GM12878 (cell line): Measurements from ENCODE around the gene MAGI3. TPM values are rescaled to one million over a fixed set of nuclear protein-coding genes. Genes with fewer than 3 reads are reported as not detected.

Experiments used
- ATAC-seq: fragments of 200-7000 bp; cut with Tn5 transposase; 3 replicates; pipeline ENCODE4 v1.9.1; 2020; ENCODE audit warnings: mild to moderate bottlenecking, moderate library complexity
- BruUV-seq: library from RNA; stranded (reverse); fragments of 400-500 nt; replicated peaks from 2 replicates; lab custom pipeline; 2021; lab: Mats Ljungman, UMichigan
- CTCF ChIA-PET: fragments of 300-600 bp; sonication (Branson Sonifier 250); formaldehyde crosslinking; extraction: SDS; loops from one replicate; lab custom pipeline; 2021; ENCODE audit warnings: inconsistent platforms; lab: Yijun Ruan, JAX
- POLR2A ChIA-PET: fragments of 350-600 bp; formaldehyde crosslinking; extraction: SDS; loops from one replicate; lab custom pipeline; 2021; ENCODE audit warnings: inconsistent platforms; lab: Charles Lee
- RAD21 ChIA-PET: fragments of 300-600 bp; sonication (Branson Sonifier 250); formaldehyde crosslinking; loops from one replicate; lab custom pipeline; 2023; ENCODE audit warnings: antibody characterized with exemption; ENCODE audit not compliant: unreplicated experiment; lab: Charles Lee
- SMC1A ChIA-PET: fragments of 300-600 bp; sonication (Branson Sonifier 250); formaldehyde crosslinking; loops from one replicate; lab custom pipeline; 2023; ENCODE audit not compliant: unreplicated experiment, uncharacterized antibody; lab: Charles Lee
- DNase-seq: peaks from one replicate; pipeline ENCODE4 v3.0.0-alpha.2; 2011; ENCODE audit warnings: low read depth, low spot score
- FAIRE-seq: peaks from 3 replicates; lab custom pipeline; 2011; peaks lifted over from hg19 to GRCh38; lab: Jason Lieb, UNC
- H2AFZ ChIP-seq: 2 replicates; pipeline ENCODE4 v1.6.0; 2011; ENCODE audit warnings: low read depth, low read length, control low read depth; ENCODE audit not compliant: control insufficient read depth
- H3K27ac ChIP-seq: 2 replicates; pipeline ENCODE4 v1.5.1; 2011; ENCODE audit warnings: control low read depth; ENCODE audit not compliant: control insufficient read depth, insufficient read depth
- H3K27me3 ChIP-seq, 2 experiments: replicated peaks in 1 of 2; 2 replicates each; pipeline versions ENCODE4 v1.6.0 to v1.6.1; 2011; ENCODE audit warnings: low read length in 1 of 2; ENCODE audit not compliant: control insufficient read depth in 2 of 2, insufficient read depth in 2 of 2
- H3K36me3 ChIP-seq, 2 experiments: 2 replicates each; pipeline ENCODE4 v1.5.1; 2011; ENCODE audit warnings: low read length in 1 of 2; ENCODE audit not compliant: control insufficient read depth in 2 of 2, insufficient read depth in 2 of 2
- H3K4me1 ChIP-seq: 2 replicates; pipeline ENCODE4 v1.6.1; 2011; ENCODE audit warnings: mild to moderate bottlenecking, low read length, moderate library complexity, mixed read lengths; ENCODE audit not compliant: control insufficient read depth, insufficient read depth
- H3K4me2 ChIP-seq: 2 replicates; pipeline ENCODE4 v1.6.0; 2011; ENCODE audit warnings: control low read depth; ENCODE audit not compliant: control insufficient read depth, insufficient read depth
- H3K4me3 ChIP-seq: fragments of 200-600 bp; sonication (generic); 2 replicates; pipeline ENCODE4 v1.5.1; 2016
- H3K79me2 ChIP-seq: 2 replicates; pipeline ENCODE4 v1.6.0; 2011; ENCODE audit warnings: low read length; ENCODE audit not compliant: control insufficient read depth, insufficient read depth
- H3K9ac ChIP-seq: 2 replicates; pipeline ENCODE4 v1.8.0; 2011; ENCODE audit warnings: low read length, control low read depth, mixed read lengths; ENCODE audit not compliant: control insufficient read depth, insufficient read depth
- H3K9me3 ChIP-seq: replicated peaks from 3 replicates; pipeline ENCODE4 v1.5.1; 2011; ENCODE audit warnings: mild to moderate bottlenecking, low read length; ENCODE audit not compliant: control insufficient read depth, insufficient read depth
- H4K20me1 ChIP-seq: 2 replicates; pipeline ENCODE4 v1.6.0; 2011; ENCODE audit not compliant: control insufficient read depth, insufficient read depth
- ASH2L ChIP-seq: fragments of 300-600, 200-600 bp; sonication (generic); IDR thresholded peaks from 2 replicates; pipeline ENCODE4 v1.6.1; 2017; ENCODE audit warnings: low read depth, mild to moderate bottlenecking, borderline replicate concordance
- BHLHE40 ChIP-seq, 2 experiments: fragments of 450-650 bp in 1 of 2; IDR thresholded peaks; 2 replicates each; pipeline ENCODE4 v1.6.1; 2011 to 2017; ENCODE audit warnings: low read depth in 2 of 2, borderline replicate concordance in 1 of 2, improper control_type of control experiment in 1 of 2, low read length in 1 of 2, mild to moderate bottlenecking in 1 of 2
- BMI1 ChIP-seq: fragments of 450-650 bp; IDR thresholded peaks from 2 replicates; pipeline ENCODE4 v1.6.1; 2016; ENCODE audit warnings: mild to moderate bottlenecking, moderate library complexity, borderline replicate concordance
- EED ChIP-seq: sonication (generic); IDR thresholded peaks from 2 replicates; pipeline ENCODE4 v1.6.1; 2016; ENCODE audit warnings: antibody characterized with exemption, low read depth
- FOS ChIP-seq: IDR thresholded peaks from 3 replicates; pipeline ENCODE4 v1.6.1; 2011; ENCODE audit warnings: borderline replicate concordance; ENCODE audit not compliant: insufficient read length; ENCODE audit errors: extremely low read depth
- GATAD2B ChIP-seq: fragments of 450-650 bp; conservative IDR thresholded peaks from 2 replicates; pipeline ENCODE4 v1.6.1; 2017; ENCODE audit warnings: low read depth, mild to moderate bottlenecking, moderate library complexity
- IKZF2 ChIP-seq, 2 experiments: fragments of 450-650 bp; IDR thresholded peaks; 2 replicates each; pipeline ENCODE4 v1.6.1; 2017; ENCODE audit warnings: mild to moderate bottlenecking in 2 of 2, moderate library complexity in 2 of 2
- MTA2 ChIP-seq: fragments of 450-650 bp; IDR thresholded peaks from 2 replicates; pipeline ENCODE4 v1.6.1; 2016; ENCODE audit warnings: low read depth, mild to moderate bottlenecking, moderate library complexity
- NR2C2 ChIP-seq: IDR thresholded peaks from 2 replicates; pipeline ENCODE4 v1.6.1; 2011; ENCODE audit warnings: borderline replicate concordance, low read depth; ENCODE audit not compliant: control insufficient read depth, insufficient read length
- POLR2AphosphoS2 ChIP-seq: IDR thresholded peaks from 2 replicates; pipeline ENCODE4 v1.6.1; 2011; ENCODE audit warnings: low read depth, mild to moderate bottlenecking, low read length, improper control_type of control experiment, moderate library complexity
- POLR2AphosphoS5 ChIP-seq: IDR thresholded peaks from 2 replicates; pipeline ENCODE4 v1.6.1; 2011; ENCODE audit warnings: mild to moderate bottlenecking, low read length, inconsistent platforms
- RCOR1 ChIP-seq: conservative IDR thresholded peaks from 2 replicates; pipeline ENCODE4 v1.6.1; 2012; ENCODE audit warnings: low read depth, low read length, improper control_type of control experiment
- SP1 ChIP-seq: IDR thresholded peaks from one replicate; pipeline ENCODE4 v1.6.1; 2011; ENCODE audit warnings: low read depth, low read length
- TBL1XR1 ChIP-seq: IDR thresholded peaks from 2 replicates; pipeline ENCODE4 v1.6.1; 2012; ENCODE audit warnings: low read depth, low read length, improper control_type of control experiment
- ZNF384 ChIP-seq: IDR thresholded peaks from 2 replicates; pipeline ENCODE4 v1.6.1; 2012; ENCODE audit warnings: low read depth, mild to moderate bottlenecking, low read length, improper control_type of control experiment, borderline replicate concordance
- ZNF622 ChIP-seq: fragments of 450-650 bp; IDR thresholded peaks from 2 replicates; pipeline ENCODE4 v1.6.1; 2017; ENCODE audit warnings: mild to moderate bottlenecking, inconsistent platforms
- WGBS: methylation state at CpG from one replicate; pipeline ENCODE4 v1.1.6; 2016; ENCODE audit warnings: low lambda C conversion rate; ENCODE audit not compliant: insufficient replicate concordance, insufficient coverage; ENCODE audit errors: missing lambda C conversion rate; 5-methylcytosine and 5-hydroxymethylcytosine counted together
- in situ Hi-C: fragments of 300-500 bp; cut with MboI; formaldehyde crosslinking; loops from 9 replicates; pipeline ENCODE4 v1.14.3; 2018; ENCODE audit warnings: mixed read lengths
- intact Hi-C: fragments of 100-400 bp; cut with micrococcal nuclease; formaldehyde crosslinking; loops from one replicate; pipeline ENCODE4 v1.14.2; 2022; ENCODE audit not compliant: unreplicated experiment
- polyA plus RNA-seq, 11 experiments: library from polyadenylated mRNA; depleted of rRNA in 4 of 11; unstranded in 6 of 11; stranded (reverse) in 5 of 11; fragments of >200 nt; fragmentation: Nextera tagmentation in 4 of 11; fragmentation: Illumina TruSeq in 1 of 11; extraction: Ambion mirVana in 4 of 11; extraction: Trizol in 1 of 11; gene quantifications; 1 replicate in 1 of 11; 2 replicates in 10 of 11; pipeline versions ENCODE4 v1.2.1 to v1.2.3, GENCODE V29; 2011 to 2016; ENCODE audit warnings: inconsistent platforms in 2 of 11, missing spikeins in 2 of 11, low read depth in 1 of 11
- total RNA-seq, 4 experiments: library from RNA; depleted of rRNA in 3 of 4; stranded (reverse); fragments of >200 nt in 3 of 4; fragmentation: Illumina TruSeq in 1 of 4; extraction: Trizol in 1 of 4; gene quantifications; 2 replicates each; pipeline versions ENCODE4 v1.2.1 to v1.2.3, GENCODE V29; 2013 to 2021
- TF ChIP-seq, protein P1 (sequence below): IDR thresholded peaks from 2 replicates; pipeline ENCODE4 v1.6.1; 2011; ENCODE audit warnings: borderline replicate concordance, low read depth, mild to moderate bottlenecking, moderate library complexity, low read length; ENCODE audit not compliant: insufficient read depth, poor library complexity, severe bottlenecking
- TF ChIP-seq, protein P2 (sequence below): fragments of 450-650 bp; IDR thresholded peaks from 2 replicates; pipeline ENCODE4 v1.6.1; 2014; ENCODE audit warnings: mild to moderate bottlenecking
- TF ChIP-seq, protein P3 (sequence below): IDR thresholded peaks from 2 replicates; pipeline ENCODE4 v1.6.1; 2012; ENCODE audit warnings: low read depth, low read length, improper control_type of control experiment

The MAGI3 gene
- total and polyA plus RNA-seq, 10 of the 15 experiments (the other 5 are each of a cell fraction or from before 2014, with no cell fraction given), result 0.17 to 0.65 (median 0.32) TPM

DNA sequence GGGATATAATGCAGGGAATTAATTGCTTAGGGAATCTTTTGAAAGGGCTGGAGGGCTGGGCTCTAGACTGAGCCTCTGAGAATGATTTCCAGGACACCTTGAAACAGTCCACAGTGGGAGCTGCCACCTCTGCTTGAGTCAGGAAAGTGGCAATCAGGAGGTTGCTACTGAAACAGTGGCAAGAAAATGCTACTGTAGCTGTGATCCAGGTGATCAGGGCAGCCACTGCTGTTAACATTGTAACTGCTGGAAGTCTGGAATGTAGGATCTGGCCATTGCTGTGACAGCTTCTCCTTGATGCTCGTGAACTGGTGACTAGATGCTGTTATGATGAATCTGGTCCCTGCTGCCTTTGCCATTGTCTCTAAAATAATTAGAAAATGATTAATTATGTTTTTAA, 12.8 kb downstream of the MAGI3 start:
- POLR2A ChIA-PET, result interaction anchor here (0.5 kb wide), 1 partner anchor 442 kb away, joined by 3 read pairs; no protein-coding TSS in a partner anchor
- SMC1A ChIA-PET, result no interaction called here
- no peak overlapping the region for H2AFZ ChIP-seq
- no peak for FAIRE-seq
- no peaks in the 10 kb centered on the region for H3K36me3 ChIP-seq
- no peak overlapping the region for H3K9ac ChIP-seq
- H3K27me3 ChIP-seq, result no peaks in the 10 kb centered on the region; a peak in 1 of 4 replicates
- intact Hi-C loops (no loop called here), in situ Hi-C loops (no loop called here)
- no peaks in the 10 kb centered on the region for H3K79me2 ChIP-seq
- H3K4me3 ChIP-seq, result no peak overlapping the region
- DNase-seq, result no peak
- H3K9me3 ChIP-seq, result no peaks in the 10 kb centered on the region
- RAD21 ChIA-PET, result no interaction called here
- H4K20me1 ChIP-seq, result no peaks in the 10 kb centered on the region
- H3K4me2 ChIP-seq, result no peak overlapping the region
- TF ChIP-seq BMI1, result no peak
- TF ChIP-seq BHLHE40 (IDR thresholded peaks at IDR 0.05; ENCODE audit: borderline replicate concordance in 1 of 2, low read depth in 2 of 2, low read length in 1 of 2), result no peak
- TF ChIP-seq POLR2AphosphoS5, result no peak
- TF ChIP-seq TBL1XR1, result no peak
- TF ChIP-seq MTA2, result no peak
- no peak for TF ChIP-seq NR2C2
- TF ChIP-seq, protein P1, sequence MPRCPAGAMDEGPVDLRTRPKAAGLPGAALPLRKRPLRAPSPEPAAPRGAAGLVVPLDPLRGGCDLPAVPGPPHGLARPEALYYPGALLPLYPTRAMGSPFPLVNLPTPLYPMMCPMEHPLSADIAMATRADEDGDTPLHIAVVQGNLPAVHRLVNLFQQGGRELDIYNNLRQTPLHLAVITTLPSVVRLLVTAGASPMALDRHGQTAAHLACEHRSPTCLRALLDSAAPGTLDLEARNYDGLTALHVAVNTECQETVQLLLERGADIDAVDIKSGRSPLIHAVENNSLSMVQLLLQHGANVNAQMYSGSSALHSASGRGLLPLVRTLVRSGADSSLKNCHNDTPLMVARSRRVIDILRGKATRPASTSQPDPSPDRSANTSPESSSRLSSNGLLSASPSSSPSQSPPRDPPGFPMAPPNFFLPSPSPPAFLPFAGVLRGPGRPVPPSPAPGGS, result no peak
- TF ChIP-seq IKZF2 (IDR thresholded peaks at IDR 0.05), result no peak
- TF ChIP-seq FOS, result no peak
- TF ChIP-seq ASH2L, result no peak
- TF ChIP-seq RCOR1, result no peak
- no peak for TF ChIP-seq ZNF384
- TF ChIP-seq POLR2AphosphoS2, result no peak
- TF ChIP-seq SP1, result no peak
- TF ChIP-seq, protein P2, sequence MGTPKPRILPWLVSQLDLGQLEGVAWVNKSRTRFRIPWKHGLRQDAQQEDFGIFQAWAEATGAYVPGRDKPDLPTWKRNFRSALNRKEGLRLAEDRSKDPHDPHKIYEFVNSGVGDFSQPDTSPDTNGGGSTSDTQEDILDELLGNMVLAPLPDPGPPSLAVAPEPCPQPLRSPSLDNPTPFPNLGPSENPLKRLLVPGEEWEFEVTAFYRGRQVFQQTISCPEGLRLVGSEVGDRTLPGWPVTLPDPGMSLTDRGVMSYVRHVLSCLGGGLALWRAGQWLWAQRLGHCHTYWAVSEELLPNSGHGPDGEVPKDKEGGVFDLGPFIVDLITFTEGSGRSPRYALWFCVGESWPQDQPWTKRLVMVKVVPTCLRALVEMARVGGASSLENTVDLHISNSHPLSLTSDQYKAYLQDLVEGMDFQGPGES, result no peak
- TF ChIP-seq, protein P3, sequence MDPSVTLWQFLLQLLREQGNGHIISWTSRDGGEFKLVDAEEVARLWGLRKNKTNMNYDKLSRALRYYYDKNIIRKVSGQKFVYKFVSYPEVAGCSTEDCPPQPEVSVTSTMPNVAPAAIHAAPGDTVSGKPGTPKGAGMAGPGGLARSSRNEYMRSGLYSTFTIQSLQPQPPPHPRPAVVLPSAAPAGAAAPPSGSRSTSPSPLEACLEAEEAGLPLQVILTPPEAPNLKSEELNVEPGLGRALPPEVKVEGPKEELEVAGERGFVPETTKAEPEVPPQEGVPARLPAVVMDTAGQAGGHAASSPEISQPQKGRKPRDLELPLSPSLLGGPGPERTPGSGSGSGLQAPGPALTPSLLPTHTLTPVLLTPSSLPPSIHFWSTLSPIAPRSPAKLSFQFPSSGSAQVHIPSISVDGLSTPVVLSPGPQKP, result no peak
- no peak for TF ChIP-seq ZNF622
- TF ChIP-seq EED, result no peak
- TF ChIP-seq GATAD2B, result no peak
- BruUV-seq, result no TSS peak
- no peak overlapping the region for H3K27ac ChIP-seq
- 76% methylated on average over 1 of the region's 1 CpG for WGBS
- no peak for ATAC-seq
- 0 out of 2 replicates have a peak, but pooled peaks cover 3% of the 10 kb centered on the region for H3K4me1 ChIP-seq
- CTCF ChIA-PET, result no interaction called here
